Cardiac muscle cell (in vitro differentiated cells and primary cell): ENCODE data around the gene TTLL8. TPM values are rescaled to one million over a fixed set of nuclear protein-coding genes. Genes with fewer than 3 reads are reported as not detected.

Experiments used
- DNase-seq, 2 donors: peaks; one replicate each; pipeline versions ENCODE4 v3.0.0 to v3.0.0-alpha.2; 2010 to 2017; ENCODE audit warnings: low read depth in 1 of 2, low spot score in 1 of 2
- H3K27ac ChIP-seq: fragments of 200-600 bp; sonication (generic); 2 replicates; pipeline ENCODE4 v1.5.1; 2016
- H3K27me3 ChIP-seq: fragments of 200-600 bp; sonication (generic); 2 replicates; pipeline ENCODE4 v1.6.0; 2016; ENCODE audit warnings: control low read depth
- H3K36me3 ChIP-seq: fragments of 200-600 bp; sonication (generic); 2 replicates; pipeline ENCODE4 v1.5.1; 2016; ENCODE audit warnings: control low read depth
- H3K4me1 ChIP-seq: fragments of 200-600 bp; sonication (generic); 2 replicates; pipeline ENCODE4 v1.8.1; 2017; ENCODE audit warnings: low read depth, mild to moderate bottlenecking, mixed run types
- H3K4me3 ChIP-seq: fragments of 200-600 bp; sonication (generic); 2 replicates; pipeline ENCODE4 v1.5.1; 2016; ENCODE audit warnings: mild to moderate bottlenecking
- H3K9me3 ChIP-seq: fragments of 200-600 bp; sonication (generic); 2 replicates; pipeline ENCODE4 v1.5.1; 2017; ENCODE audit warnings: low read depth, mild to moderate bottlenecking, control low read depth
- polyA plus RNA-seq: library from polyadenylated mRNA; unstranded; fragments of >200 nt; fragmentation: Nextera tagmentation; extraction: Ambion mirVana; gene quantifications from 2 replicates; pipeline ENCODE4 v1.2.1, GENCODE V29; 2016
- total RNA-seq: library from RNA; depleted of rRNA; stranded (reverse); fragments of >200 nt; gene quantifications from 2 replicates; pipeline ENCODE4 v1.2.3, GENCODE V29; 2016
- TF ChIP-seq, protein P1 (sequence below): IDR thresholded peaks from 2 replicates; pipeline ENCODE4 v1.5.1; 2012; ENCODE audit warnings: low read depth, mild to moderate bottlenecking, low read length

Gene TTLL8
- total and polyA plus RNA-seq, 2 experiments from 2014 or later = not detected

DNA sequence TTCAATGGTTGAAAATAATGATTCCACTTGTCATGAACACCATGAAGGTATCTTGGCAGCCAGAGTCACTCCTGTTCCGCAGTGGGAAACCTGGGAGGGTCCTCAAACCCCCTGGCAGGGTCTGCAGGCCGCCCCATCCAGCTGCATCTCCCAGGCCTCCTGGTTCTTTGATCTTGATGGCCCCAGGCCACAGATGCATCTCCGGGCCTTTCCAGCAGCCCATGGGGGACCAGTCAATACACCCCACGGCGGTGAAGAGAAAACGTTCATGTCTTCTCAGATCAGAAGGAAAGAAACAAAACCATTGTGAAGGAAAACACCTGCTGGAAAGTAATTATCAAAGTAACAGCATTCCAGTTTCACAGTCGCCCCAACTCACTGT, 1.8 kb upstream of the TTLL8 start:
- H3K4me3 ChIP-seq = no peak overlapping the region
- H3K4me1 ChIP-seq = peaks cover 21% of the 10 kb centered on the region
- H3K36me3 ChIP-seq = no peaks in the 10 kb centered on the region
- peak overlapping the region; percentile 14 for H3K27ac ChIP-seq
- H3K27me3 ChIP-seq = peaks cover 12% of the 10 kb centered on the region
- TF ChIP-seq, protein P1, sequence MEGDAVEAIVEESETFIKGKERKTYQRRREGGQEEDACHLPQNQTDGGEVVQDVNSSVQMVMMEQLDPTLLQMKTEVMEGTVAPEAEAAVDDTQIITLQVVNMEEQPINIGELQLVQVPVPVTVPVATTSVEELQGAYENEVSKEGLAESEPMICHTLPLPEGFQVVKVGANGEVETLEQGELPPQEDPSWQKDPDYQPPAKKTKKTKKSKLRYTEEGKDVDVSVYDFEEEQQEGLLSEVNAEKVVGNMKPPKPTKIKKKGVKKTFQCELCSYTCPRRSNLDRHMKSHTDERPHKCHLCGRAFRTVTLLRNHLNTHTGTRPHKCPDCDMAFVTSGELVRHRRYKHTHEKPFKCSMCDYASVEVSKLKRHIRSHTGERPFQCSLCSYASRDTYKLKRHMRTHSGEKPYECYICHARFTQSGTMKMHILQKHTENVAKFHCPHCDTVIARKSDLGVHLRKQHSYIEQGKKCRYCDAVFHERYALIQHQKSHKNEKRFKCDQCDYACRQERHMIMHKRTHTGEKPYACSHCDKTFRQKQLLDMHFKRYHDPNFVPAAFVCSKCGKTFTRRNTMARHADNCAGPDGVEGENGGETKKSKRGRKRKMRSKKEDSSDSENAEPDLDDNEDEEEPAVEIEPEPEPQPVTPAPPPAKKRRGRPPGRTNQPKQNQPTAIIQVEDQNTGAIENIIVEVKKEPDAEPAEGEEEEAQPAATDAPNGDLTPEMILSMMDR = no peak
- H3K9me3 ChIP-seq = no peaks in the 10 kb centered on the region
- DNase-seq = no peak

DNA sequence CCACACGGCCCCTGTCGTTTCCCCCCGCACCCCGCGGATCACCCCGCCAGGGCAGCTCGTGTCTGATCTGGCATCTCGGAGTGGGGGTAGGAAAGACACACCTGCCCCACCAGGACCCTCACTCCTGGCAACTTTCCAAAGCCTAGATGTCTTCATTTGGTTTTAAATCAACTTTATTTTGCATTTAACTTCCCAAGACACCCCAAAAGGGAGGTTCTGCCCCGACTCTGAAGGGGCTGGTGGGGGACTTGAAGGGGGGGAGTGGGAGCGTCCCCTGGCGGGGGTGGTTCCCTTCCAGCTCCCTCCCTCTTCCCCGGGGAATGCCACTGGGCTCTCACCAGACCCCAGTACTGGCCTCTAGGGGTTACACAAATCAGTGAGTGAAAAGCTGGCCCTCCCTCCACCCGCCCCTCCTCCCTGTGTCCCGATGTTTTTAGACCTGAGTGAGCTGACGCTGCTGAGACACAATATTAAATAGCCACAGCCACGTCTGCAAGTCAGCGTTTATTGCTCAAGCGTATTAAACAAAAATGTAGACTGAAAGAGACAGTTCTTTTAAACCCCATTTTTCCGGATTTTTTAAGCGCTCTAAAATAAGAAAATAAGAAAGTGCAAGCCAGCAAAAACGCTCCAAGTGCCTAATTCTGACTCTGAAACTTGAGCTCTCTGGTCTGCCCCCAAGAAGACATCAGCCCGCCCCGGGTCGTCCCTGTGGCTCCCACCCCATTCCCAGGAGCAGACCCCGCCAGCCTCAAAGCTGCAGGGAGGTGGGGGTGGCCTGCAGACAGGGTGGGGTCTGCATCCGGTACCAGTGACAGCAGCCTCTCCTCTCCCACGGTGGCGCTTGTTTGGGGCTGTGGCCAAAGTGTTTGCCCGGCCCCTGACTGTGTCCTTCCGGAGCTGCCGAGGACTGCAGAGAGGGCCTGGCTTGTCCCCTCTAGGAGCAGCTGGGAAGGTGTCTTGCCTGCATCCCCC, 1.1 kb upstream of the TTLL8 start:
- H3K27me3 ChIP-seq = peaks cover 12% of the 10 kb centered on the region

DNA sequence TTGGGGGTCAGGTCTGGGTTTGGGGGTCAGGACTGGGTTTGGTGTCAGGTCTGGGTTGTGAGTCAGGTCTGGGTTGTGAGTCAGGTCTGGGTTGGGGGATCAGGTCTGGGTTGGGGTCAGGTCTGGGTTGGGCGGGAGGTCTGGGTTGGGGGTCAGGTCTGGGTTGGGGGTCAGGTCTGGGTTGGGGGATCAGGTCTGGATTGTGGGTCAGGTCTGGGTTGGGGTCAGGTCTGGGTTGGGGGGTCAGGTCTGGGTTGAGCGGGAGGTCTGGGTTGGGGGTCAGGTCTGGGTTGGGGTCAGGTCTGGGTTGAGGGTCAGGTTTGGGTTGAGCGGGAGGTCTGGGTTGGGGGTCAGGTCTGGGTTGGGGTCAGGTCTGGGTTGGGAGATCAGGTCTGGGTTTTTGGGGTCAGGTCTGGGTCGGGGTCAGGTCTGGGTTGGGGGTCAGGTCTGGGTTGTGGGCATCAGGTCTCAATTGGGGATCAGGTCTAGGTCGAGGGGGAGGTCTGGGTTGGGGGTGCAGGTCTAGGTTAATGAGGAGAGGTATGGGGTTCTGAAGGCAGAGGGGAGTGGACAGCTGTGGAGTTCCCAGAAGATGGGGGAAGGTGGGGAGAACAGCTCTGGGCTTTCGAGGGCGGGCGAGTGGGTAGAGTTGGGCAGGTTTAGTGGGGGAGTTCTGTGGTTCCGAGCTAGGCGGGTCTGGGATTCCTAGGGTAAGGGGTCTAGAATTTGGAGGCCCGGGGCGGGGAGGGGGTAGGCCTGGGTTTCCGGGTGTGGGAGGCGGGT, 629 bp downstream of the TTLL8 start:
- Histone ChIP-seq H3K9me3 (no peaks in the 10 kb centered on the region), H3K36me3 (no peaks in the 10 kb centered on the region), H3K27ac (no peak overlapping the region), H3K4me1 (peaks cover 21% of the 10 kb centered on the region), H3K27me3 (peaks cover 12% of the 10 kb centered on the region), H3K4me3 (no peak overlapping the region)
- no peak for DNase-seq
- TF ChIP-seq, protein P1 = no peak

More for the DNA sequence above, 1.1 kb upstream of the TTLL8 start:
- peaks cover 21% of the 10 kb centered on the region for H3K4me1 ChIP-seq
- TF ChIP-seq, protein P1 = peak; percentile 24
- H3K9me3 ChIP-seq = no peaks in the 10 kb centered on the region
- H3K36me3 ChIP-seq = no peaks in the 10 kb centered on the region
- peak overlapping the region; percentile 14 for H3K27ac ChIP-seq
- DNase-seq = peak; percentile 72 to 78
- peak overlapping the region; percentile 9 for H3K4me3 ChIP-seq

DNA sequence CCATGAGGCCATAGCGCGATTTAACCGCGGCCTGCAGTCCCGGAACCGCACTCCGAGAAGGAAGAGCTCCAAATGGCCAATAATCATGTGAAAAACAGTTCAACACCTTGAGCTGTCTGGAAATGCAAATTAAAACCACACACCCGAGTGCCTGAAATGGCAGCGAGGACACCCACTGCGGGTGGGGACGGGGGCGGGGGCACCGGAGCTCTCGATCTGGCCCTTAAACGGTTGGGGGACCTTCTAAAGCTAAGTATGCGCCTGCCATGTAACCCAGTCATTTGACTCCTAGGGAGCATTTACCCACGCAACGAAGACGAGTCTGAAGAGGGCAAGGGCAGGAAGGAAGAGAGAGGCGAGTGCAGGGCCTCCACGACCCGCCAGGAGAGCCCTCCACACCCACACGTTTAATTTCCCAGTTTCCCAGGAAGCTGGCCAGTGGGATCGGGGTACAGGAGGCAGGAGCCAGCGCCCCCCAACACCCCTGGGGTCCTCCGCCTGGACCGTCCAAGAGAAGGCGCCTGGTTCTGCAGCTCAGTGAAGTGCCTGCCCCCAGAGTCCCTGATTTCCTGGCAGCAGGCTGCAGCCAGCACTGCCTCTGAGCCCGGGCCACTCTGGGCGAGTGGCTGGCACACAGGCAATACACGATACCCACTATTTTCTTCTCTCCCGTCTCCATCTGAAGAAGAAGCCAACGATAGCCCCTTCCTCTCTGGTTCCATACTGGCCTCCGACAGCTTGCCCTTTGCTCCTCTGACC, 1.7 kb downstream of the TTLL8 start:
- Histone ChIP-seq H3K36me3 (no peaks in the 10 kb centered on the region), H3K27ac (no peak overlapping the region), H3K27me3 (peaks cover 12% of the 10 kb centered on the region), H3K4me1 (peaks cover 20% of the 10 kb centered on the region), H3K9me3 (no peaks in the 10 kb centered on the region), H3K4me3 (no peak overlapping the region)
- no peak for DNase-seq
- TF ChIP-seq, protein P1 = no peak

DNA sequence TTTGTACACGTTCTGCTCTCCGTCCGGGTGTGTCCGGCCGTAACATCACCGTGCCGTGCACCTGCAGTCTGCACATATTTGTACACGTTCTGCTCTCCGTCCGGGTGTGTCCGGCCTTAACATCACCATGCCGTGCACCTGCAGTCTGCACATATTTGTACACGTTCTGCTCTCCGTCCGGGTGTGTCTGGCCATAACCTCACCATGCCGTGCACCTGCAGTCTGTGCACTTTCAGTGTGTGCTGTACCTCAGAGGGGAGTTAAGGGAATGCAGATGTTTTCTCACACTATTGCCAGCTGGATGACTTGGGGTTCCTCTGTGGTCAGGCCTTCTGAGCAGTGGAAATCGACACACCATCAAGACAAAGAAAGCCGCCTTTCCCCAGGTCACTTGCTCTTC, 4.2 kb downstream of the TTLL8 start:
- peaks cover 2% of the 10 kb centered on the region for H3K4me1 ChIP-seq
- no peak overlapping the region for H3K27ac ChIP-seq
- no peak overlapping the region for H3K4me3 ChIP-seq
- H3K27me3 ChIP-seq = peaks cover 11% of the 10 kb centered on the region
- H3K36me3 ChIP-seq = no peaks in the 10 kb centered on the region
- no peaks in the 10 kb centered on the region for H3K9me3 ChIP-seq
- no peak for DNase-seq
- TF ChIP-seq, protein P1 = no peak
